Peyer's patch (tissue), 4 donors: ENCODE results near the gene LMBRD1.

Experiments
- CTCF ChIP-seq, 6 experiments: fragments of 450-650 bp in 4 of 6; fragments of 200-600 bp in 2 of 6; sonication (generic) in 1 of 6; IDR thresholded peaks; one replicate each; pipeline ENCODE4 v1.5.1; 2017 to 2019; ENCODE audit warnings: antibody characterized with exemption in 6 of 6, mild to moderate bottlenecking in 3 of 6, moderate library complexity in 1 of 6
- POLR2A ChIP-seq, 2 donors: fragments of 450-650 bp; IDR thresholded peaks; one replicate each; pipeline ENCODE4 v1.5.1; 2017; ENCODE audit warnings: antibody characterized with exemption in 2 of 2, mild to moderate bottlenecking in 2 of 2, moderate library complexity in 2 of 2

- TF ChIP-seq CTCF (IDR thresholded peaks at IDR 0.05) (peak in 4 of 6 experiments; percentile 11 to 30 (median 26)), POLR2A (IDR thresholded peaks at IDR 0.05) (no peak)
Measured at GRCh38 chr6:69719602-69720193, 77.1 kb downstream of the LMBRD1 start.
